Naive thymus-derived CD4-positive, alpha-beta T cell (primary cell): Measurements from ENCODE around the gene PTCH2. TPM values are rescaled to one million over a fixed set of nuclear protein-coding genes. Genes with fewer than 3 reads are reported as not detected.

Source experiments
- ATAC-seq: fragments of 150-1000 bp; cut with Tn5 transposase; 2 replicates; pipeline ENCODE4 v1.10.0; 2021; ENCODE audit warnings: mild to moderate bottlenecking, moderate library complexity
- CTCF ChIA-PET: fragments of 350-600 bp; sonication (Branson Sonifier 250); formaldehyde crosslinking; loops from one replicate; lab custom pipeline; 2021; ENCODE audit warnings: antibody characterized with exemption; lab: Charles Lee
- POLR2A ChIA-PET: fragments of 350-600 bp; sonication (Branson Sonifier 250); formaldehyde crosslinking; loops from one replicate; lab custom pipeline; 2021; ENCODE audit warnings: antibody characterized with exemption, inconsistent platforms; lab: Charles Lee
- DNase-seq, 9 donors: peaks; one replicate each; pipeline versions ENCODE4 v3.0.0 to v3.0.0-alpha.2; 2020 to 2022; ENCODE audit warnings: mixed read lengths in 1 of 9
- H3K27ac ChIP-seq: one replicate; pipeline ENCODE4 v1.7.0; 2013; ENCODE audit warnings: mild to moderate bottlenecking, low read depth, low read length, moderate library complexity
- H3K27me3 ChIP-seq, 2 donors: one replicate each; pipeline ENCODE4 v1.7.0; 2013; ENCODE audit warnings: low read length in 2 of 2, mild to moderate bottlenecking in 2 of 2, moderate library complexity in 2 of 2; ENCODE audit not compliant: control insufficient read depth in 2 of 2, insufficient read depth in 2 of 2
- H3K36me3 ChIP-seq, 3 experiments: 1 replicate in 2 of 3; 2 replicates in 1 of 3; pipeline ENCODE4 v1.7.0; 2013; ENCODE audit warnings: low read length in 3 of 3, mild to moderate bottlenecking in 3 of 3, moderate library complexity in 1 of 3; ENCODE audit not compliant: insufficient read depth in 3 of 3, control insufficient read depth in 2 of 3
- H3K4me1 ChIP-seq, 2 donors: one replicate each; pipeline ENCODE4 v1.7.0; 2013; ENCODE audit warnings: low read length in 2 of 2, mild to moderate bottlenecking in 2 of 2, moderate library complexity in 1 of 2; ENCODE audit not compliant: control insufficient read depth in 2 of 2, insufficient read depth in 2 of 2
- H3K4me3 ChIP-seq: 2 replicates; pipeline ENCODE4 v1.7.0; 2013; ENCODE audit warnings: mild to moderate bottlenecking, low read length
- H3K9me3 ChIP-seq, 3 experiments: 1 replicate in 2 of 3; 2 replicates in 1 of 3; pipeline ENCODE4 v1.7.0; 2013; ENCODE audit warnings: low read length in 3 of 3; ENCODE audit not compliant: control insufficient read depth in 2 of 3
- H3K27ac Mint-ChIP-seq, 9 donors: one replicate each; pipeline ENCODE4 v1.8.0; 2020 to 2022; ENCODE audit warnings: mixed read lengths in 9 of 9, mild to moderate bottlenecking in 8 of 9, moderate library complexity in 5 of 9, inconsistent platforms in 2 of 9
- H3K27me3 Mint-ChIP-seq, 5 donors: one replicate each; pipeline ENCODE4 v1.8.0; 2021 to 2022; ENCODE audit warnings: mixed read lengths in 5 of 5, mild to moderate bottlenecking in 1 of 5
- H3K36me3 Mint-ChIP-seq, 5 donors: one replicate each; pipeline ENCODE4 v1.8.0; 2020 to 2022; ENCODE audit warnings: mixed read lengths in 5 of 5, mild to moderate bottlenecking in 3 of 5, inconsistent platforms in 1 of 5
- H3K4me1 Mint-ChIP-seq, 7 donors: one replicate each; pipeline ENCODE4 v1.8.0; 2020 to 2022; ENCODE audit warnings: mixed read lengths in 7 of 7, mild to moderate bottlenecking in 3 of 7, inconsistent platforms in 1 of 7
- H3K4me3 Mint-ChIP-seq, 10 donors: one replicate each; pipeline ENCODE4 v1.8.0; 2020 to 2022; ENCODE audit warnings: mild to moderate bottlenecking in 10 of 10, mixed read lengths in 10 of 10, moderate library complexity in 6 of 10, inconsistent platforms in 2 of 10
- H3K9me3 Mint-ChIP-seq, 11 donors: one replicate each; pipeline ENCODE4 v1.8.0; 2020 to 2022; ENCODE audit warnings: mixed read lengths in 11 of 11, mild to moderate bottlenecking in 4 of 11, inconsistent platforms in 1 of 11, moderate library complexity in 1 of 11
- intact Hi-C, 2 donors: fragments of 100-400 bp; cut with micrococcal nuclease; formaldehyde crosslinking; loops; one replicate each; pipeline ENCODE4 v1.15.1; 2023
- polyA plus RNA-seq, 2 donors: library from polyadenylated mRNA; unstranded; fragments of 300-500 nt; fragmentation: Illumina TruSeq; gene quantifications; one replicate each; pipeline ENCODE4 v1.2.3, GENCODE V29; 2021
- total RNA-seq, 6 experiments: library from RNA in 5 of 6; stranded (reverse) in 5 of 6; gene quantifications; 1 replicate in 5 of 6; 2 replicates in 1 of 6; pipeline ENCODE4 v1.2.3 and lab custom pipeline; 2021 to 2026

PTCH2 gene
- total and polyA plus RNA-seq, 7 experiments from 2014 or later, result 0.06 to 2.8 (median 1.3) TPM; not detected in 1

GRCh38 chr1:44822981-44823451, 20.0 kb downstream of the PTCH2 start:
- no peak overlapping the region for H3K4me3 ChIP-seq
- H3K9me3 Mint-ChIP-seq, result no peaks in the 10 kb centered on the region
- H3K27me3 ChIP-seq, result no peaks in the 10 kb centered on the region
- no peaks in the 10 kb centered on the region for H3K9me3 ChIP-seq
- DNase-seq (no peak), ATAC-seq (no peak)
- no peaks in the 10 kb centered on the region for H3K36me3 ChIP-seq
- intact Hi-C loops, result loop anchor here in 1 of 2 donors (5.0 kb wide), 2 partner anchors 36 to 189 kb away; partner anchors contain the start of genes BEST4, HECTD3 and UROD
- peaks cover 0 to 19% of the 10 kb centered on the region in 2 donors for H3K4me1 ChIP-seq
- no peak overlapping the region for H3K4me3 Mint-ChIP-seq
- peaks cover 0 to 2% (median 0%) of the 10 kb centered on the region in 5 donors for H3K36me3 Mint-ChIP-seq
- no peak overlapping the region for H3K27ac ChIP-seq
- peaks cover 22 to 35% (median 28%) of the 10 kb centered on the region in 7 donors for H3K4me1 Mint-ChIP-seq
- peak overlapping the region in 3 of 9 donors; percentile 9 to 47 (median 24) for H3K27ac Mint-ChIP-seq
- H3K27me3 Mint-ChIP-seq, result no peaks in the 10 kb centered on the region
- CTCF ChIA-PET, result interaction anchor here (0.7 to 1.9 kb wide), 2 partner anchors 10 to 23 kb away, joined by 3 to 11 read pairs; partner anchors contain the start of gene PLK3
- POLR2A ChIA-PET, result interaction anchor here (0.7 to 14.4 kb wide), 6 partner anchors 9 to 102 kb away, joined by 3 to 709 read pairs (median 4); partner anchors contain the start of genes BTBD19, DYNLT4, PLK3 and RPS8

- Mint-ChIP-seq H3K4me3 (no peak overlapping the region), H3K27ac (peak overlapping the region in 7 of 9 donors; percentile 18 to 100 (median 72)), H3K9me3 (no peaks in the 10 kb centered on the region), H3K4me1 (peaks cover 26 to 40% (median 36%) of the 10 kb centered on the region in 7 donors), H3K36me3 (peaks cover 0 to 8% (median 0%) of the 10 kb centered on the region in 5 donors), H3K27me3 (no peaks in the 10 kb centered on the region)
- H3K36me3 ChIP-seq, result no peaks in the 10 kb centered on the region
- CTCF ChIA-PET, result interaction anchor here (1.0 to 1.9 kb wide), 7 partner anchors 13 to 108 kb away, joined by 3 to 11 read pairs (median 5); partner anchors contain the start of genes BTBD19 and PLK3
- intact Hi-C loops, result loop anchor here in 1 of 2 donors (5.0 kb wide), 2 partner anchors 35 to 190 kb away; partner anchors contain the start of genes BEST4, HECTD3 and UROD
- no peak overlapping the region for H3K4me3 ChIP-seq
- H3K9me3 ChIP-seq, result no peaks in the 10 kb centered on the region
- H3K27ac ChIP-seq, result no peak overlapping the region
- no peak for DNase-seq
- no peaks in the 10 kb centered on the region for H3K27me3 ChIP-seq
- peaks cover 0 to 19% of the 10 kb centered on the region in 2 donors for H3K4me1 ChIP-seq
- ATAC-seq, result no peak
- POLR2A ChIA-PET, result interaction anchor here (0.8 to 14.4 kb wide), 11 partner anchors 10 to 669 kb away, joined by 3 to 709 read pairs (median 4); partner anchors contain the start of genes BTBD19, DYNLT4, PLK3 and PTCH2
Observed at GRCh38 chr1:44822131-44822701, 20.8 kb downstream of the PTCH2 start.

- no peak overlapping the region for H3K27ac ChIP-seq
- peaks cover 0 to 19% of the 10 kb centered on the region in 2 donors for H3K4me1 ChIP-seq
- intact Hi-C loops, result loop anchor here in 1 of 2 donors (5.0 kb wide), 2 partner anchors 34 to 191 kb away; partner anchors contain the start of genes BEST4, HECTD3 and UROD
- POLR2A ChIA-PET, result interaction anchor here (0.7 to 14.4 kb wide), 16 partner anchors 8 to 670 kb away, joined by 3 to 709 read pairs (median 5); partner anchors contain the start of genes BEST4, BTBD19, DYNLT4 and EIF2B3
- DNase-seq (no peak), ATAC-seq (no peak)
- CTCF ChIA-PET, result interaction anchor here (0.7 to 1.9 kb wide), 10 partner anchors 12 to 167 kb away, joined by 3 to 11 read pairs (median 5); partner anchors contain the start of genes BTBD19, EIF2B3 and PLK3
- Mint-ChIP-seq H3K36me3 (peaks cover 0 to 8% (median 0%) of the 10 kb centered on the region in 5 donors), H3K27me3 (no peaks in the 10 kb centered on the region), H3K4me3 (peak overlapping the region; percentile 41 to 96 (median 94)), H3K9me3 (no peaks in the 10 kb centered on the region), H3K27ac (peak overlapping the region; percentile 8 to 100 (median 100)), H3K4me1 (peaks cover 23 to 40% (median 37%) of the 10 kb centered on the region in 7 donors)
- H3K27me3 ChIP-seq, result no peaks in the 10 kb centered on the region
- H3K36me3 ChIP-seq, result no peaks in the 10 kb centered on the region
- H3K9me3 ChIP-seq, result no peaks in the 10 kb centered on the region
- H3K4me3 ChIP-seq, result no peak overlapping the region
Observed at GRCh38 chr1:44821240-44821715, 21.8 kb downstream of the PTCH2 start.

- DNase-seq (no peak), ATAC-seq (no peak)
- Mint-ChIP-seq H3K9me3 (no peaks in the 10 kb centered on the region), H3K27ac (peak overlapping the region; percentile 99 to 100 (median 100)), H3K27me3 (no peaks in the 10 kb centered on the region), H3K4me1 (peaks cover 25 to 40% (median 37%) of the 10 kb centered on the region in 7 donors), H3K36me3 (peaks cover 0 to 8% (median 0%) of the 10 kb centered on the region in 5 donors), H3K4me3 (peak overlapping the region; percentile 91 to 96 (median 94))
- intact Hi-C loops, result loop anchor here (1.0 to 5.0 kb wide), 6 partner anchors 16 to 192 kb away; partner anchors contain the start of genes BEST4 (in 1 of the 2), HECTD3 (in 1 of the 2), RNU5D-1 (in 1 of the 2) and RPS8 (in 1 of the 2)
- Histone ChIP-seq H3K4me3 (peak overlapping the region; percentile 66), H3K36me3 (no peaks in the 10 kb centered on the region), H3K4me1 (peaks cover 0 to 19% of the 10 kb centered on the region in 2 donors), H3K9me3 (no peaks in the 10 kb centered on the region), H3K27ac (peak overlapping the region; percentile 92), H3K27me3 (no peaks in the 10 kb centered on the region)
- ChIA-PET POLR2A (interaction anchor here (0.6 to 14.4 kb wide), 22 partner anchors 9 to 779 kb away, joined by 3 to 709 read pairs (median 5); partner anchors contain the start of genes BEST4, BTBD19, DYNLT4 and EIF2B3), CTCF (interaction anchor here (0.7 to 3.0 kb wide), 7 partner anchors 11 to 168 kb away, joined by 3 to 44 read pairs (median 5); partner anchors contain the start of genes EIF2B3 and PLK3)
Observed at GRCh38 chr1:44820328-44821239, 22.5 kb downstream of the PTCH2 start.

- Histone ChIP-seq H3K27me3 (no peaks in the 10 kb centered on the region), H3K4me1 (peaks cover 0 to 21% of the 10 kb centered on the region in 2 donors), H3K36me3 (no peaks in the 10 kb centered on the region), H3K4me3 (peak overlapping the region; percentile 66), H3K9me3 (no peaks in the 10 kb centered on the region), H3K27ac (peak overlapping the region; percentile 92)
- H3K4me3 Mint-ChIP-seq, result peak overlapping the region; percentile 91 to 96 (median 94)
- ChIA-PET POLR2A (interaction anchor here (0.6 to 14.4 kb wide), 39 partner anchors 8 to 1867 kb away, joined by 3 to 709 read pairs (median 5); partner anchors contain the start of genes BEST4, BTBD19, CCDC163 and DYNLT4), CTCF (interaction anchor here (0.7 to 3.0 kb wide), 5 partner anchors 11 to 167 kb away, joined by 3 to 44 read pairs (median 5); partner anchors contain the start of genes BTBD19, DYNLT4, EIF2B3 and PLK3)
- H3K9me3 Mint-ChIP-seq, result no peaks in the 10 kb centered on the region
- peaks cover 31 to 48% (median 45%) of the 10 kb centered on the region in 7 donors for H3K4me1 Mint-ChIP-seq
- ATAC-seq (peak; percentile 86), DNase-seq (peak; percentile 75 to 91 (median 86))
- no peaks in the 10 kb centered on the region for H3K27me3 Mint-ChIP-seq
- peak overlapping the region; percentile 99 to 100 (median 100) for H3K27ac Mint-ChIP-seq
- intact Hi-C loops, result loop anchor here (1.0 to 5.0 kb wide), 8 partner anchors 10 to 193 kb away; partner anchors contain the start of genes RNU5D-1 (in 2 of the 2), RPS8 (in 2 of the 2), BEST4 (in 1 of the 2) and HECTD3 (in 1 of the 2)
- H3K36me3 Mint-ChIP-seq, result peaks cover 0 to 13% (median 0%) of the 10 kb centered on the region in 5 donors
Observed at GRCh38 chr1:44819608-44820327, 23.3 kb downstream of the PTCH2 start.
